ENCODE data around the gene TESK2.
A peak's percentile ranks its signal among the peaks of the same experiment; 100 is the strongest.
"Not testable (repeated sequence)": the region's sequence is repeated elsewhere in the genome, so short reads cannot be mapped to it uniquely, and the experiment has no call there.

Gene TESK2

GRCh38 chr1:45485949-45486348 lies 5.0 kb downstream of the TESK2 start:
- Histone ChIP-seq H3K36me3 (ENCODE audit: control insufficient read depth, insufficient read depth, low read length) (no peaks in the 10 kb centered on the region), H3K27me3 (ENCODE audit: control insufficient read depth, insufficient read depth, low read length) (peaks cover 3% of the 10 kb centered on the region), H3K4me1 (ENCODE audit: control insufficient read depth, insufficient read depth, low read length) (peaks cover 2% of the 10 kb centered on the region), H3K4me3 (ENCODE audit: low read depth, low read length) (no peak overlapping the region), H3K9me3 (ENCODE audit: control insufficient read depth, insufficient read depth, low read length) (no peaks in the 10 kb centered on the region), H3K9ac (ENCODE audit: low read depth, low read length) (no peak overlapping the region)

- Histone ChIP-seq H3K4me3 (ENCODE audit: low read depth, low read length) (no peak overlapping the region), H3K4me1 (ENCODE audit: control insufficient read depth, insufficient read depth, low read length) (no peaks in the 10 kb centered on the region), H3K9me3 (ENCODE audit: control insufficient read depth, insufficient read depth, low read length) (no peaks in the 10 kb centered on the region), H3K27me3 (ENCODE audit: control insufficient read depth, insufficient read depth, low read length) (no peaks in the 10 kb centered on the region), H3K36me3 (ENCODE audit: control insufficient read depth, insufficient read depth, low read length) (no peaks in the 10 kb centered on the region), H3K9ac (ENCODE audit: low read depth, low read length) (no peak overlapping the region)
Measured at GRCh38 chr1:45479039-45479748, 11.8 kb downstream of the TESK2 start.

- Histone ChIP-seq H3K9me3 (ENCODE audit: control insufficient read depth, insufficient read depth, low read length) (no peaks in the 10 kb centered on the region), H3K4me1 (ENCODE audit: control insufficient read depth, insufficient read depth, low read length) (no peaks in the 10 kb centered on the region), H3K36me3 (ENCODE audit: control insufficient read depth, insufficient read depth, low read length) (no peaks in the 10 kb centered on the region), H3K9ac (ENCODE audit: low read depth, low read length) (no peak overlapping the region), H3K4me3 (ENCODE audit: low read depth, low read length) (no peak overlapping the region), H3K27me3 (ENCODE audit: control insufficient read depth, insufficient read depth, low read length) (no peaks in the 10 kb centered on the region)
Measured at GRCh38 chr1:45478121-45478814, 12.7 kb downstream of the TESK2 start.

GRCh38 chr1:45477646-45478045 lies 13.3 kb downstream of the TESK2 start:
- Histone ChIP-seq H3K4me3 (ENCODE audit: low read depth, low read length) (no peak overlapping the region), H3K4me1 (ENCODE audit: control insufficient read depth, insufficient read depth, low read length) (no peaks in the 10 kb centered on the region), H3K36me3 (ENCODE audit: control insufficient read depth, insufficient read depth, low read length) (no peaks in the 10 kb centered on the region), H3K27me3 (ENCODE audit: control insufficient read depth, insufficient read depth, low read length) (no peaks in the 10 kb centered on the region), H3K9me3 (ENCODE audit: control insufficient read depth, insufficient read depth, low read length) (no peaks in the 10 kb centered on the region), H3K9ac (ENCODE audit: low read depth, low read length) (no peak overlapping the region)

DNA sequence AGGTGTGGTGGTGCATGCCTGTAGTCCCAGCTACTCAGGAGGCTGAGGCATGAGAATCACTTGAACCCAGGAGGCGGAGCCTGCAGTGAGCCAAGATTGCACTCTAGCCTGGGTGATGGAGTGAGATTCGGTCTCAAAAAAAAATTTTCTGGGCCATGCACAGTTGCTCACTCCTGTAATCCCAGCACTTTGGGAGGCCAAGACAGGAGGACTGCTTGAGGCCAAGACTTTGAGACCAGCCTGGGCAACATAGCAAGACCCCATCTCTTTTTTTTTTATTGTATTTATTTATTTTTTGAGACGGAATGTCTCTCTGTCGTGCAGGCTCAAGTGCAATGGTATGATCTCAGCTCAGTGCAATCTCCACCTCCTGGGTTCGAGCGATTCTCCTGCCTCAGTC lies 16.8 kb downstream of the TESK2 start:
- not testable (repeated sequence) for H3K4me1 ChIP-seq (ENCODE audit: control insufficient read depth, insufficient read depth, low read length); H3K27me3 ChIP-seq (ENCODE audit: control insufficient read depth, insufficient read depth, low read length); H3K4me3 ChIP-seq (ENCODE audit: low read depth, low read length); H3K9ac ChIP-seq (ENCODE audit: low read depth, low read length); H3K9me3 ChIP-seq (ENCODE audit: control insufficient read depth, insufficient read depth, low read length); H3K36me3 ChIP-seq (ENCODE audit: control insufficient read depth, insufficient read depth, low read length)

DNA sequence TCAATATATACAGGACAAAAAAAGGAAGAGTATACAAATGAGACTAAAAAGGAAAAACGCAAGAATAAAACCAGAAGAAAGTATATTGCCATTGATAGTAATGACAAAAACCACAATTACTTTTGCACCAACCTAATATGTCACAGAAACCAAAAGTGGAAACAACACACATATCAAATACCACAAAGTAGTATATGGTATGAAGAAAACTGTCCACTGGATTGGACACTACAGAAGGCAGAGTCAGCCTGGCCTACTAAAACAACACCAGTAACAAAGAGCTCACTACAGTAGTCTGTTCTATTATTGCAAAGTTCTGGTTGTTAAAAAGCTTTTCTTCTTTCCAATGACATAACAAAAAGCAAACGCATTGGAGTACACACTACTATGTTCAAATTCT lies 17.7 kb downstream of the TESK2 start:
- Histone ChIP-seq H3K9ac (ENCODE audit: low read depth, low read length) (no peak overlapping the region), H3K9me3 (ENCODE audit: control insufficient read depth, insufficient read depth, low read length) (no peaks in the 10 kb centered on the region), H3K4me3 (ENCODE audit: low read depth, low read length) (no peak overlapping the region), H3K36me3 (ENCODE audit: control insufficient read depth, insufficient read depth, low read length) (no peaks in the 10 kb centered on the region), H3K27me3 (ENCODE audit: control insufficient read depth, insufficient read depth, low read length) (no peaks in the 10 kb centered on the region), H3K4me1 (ENCODE audit: control insufficient read depth, insufficient read depth, low read length) (no peaks in the 10 kb centered on the region)

- no peaks in the 10 kb centered on the region for H3K36me3 ChIP-seq (ENCODE audit: control insufficient read depth, insufficient read depth, low read length)
- no peaks in the 10 kb centered on the region for H3K9me3 ChIP-seq (ENCODE audit: control insufficient read depth, insufficient read depth, low read length)
- no peak overlapping the region for H3K9ac ChIP-seq (ENCODE audit: low read depth, low read length)
- no peaks in the 10 kb centered on the region for H3K4me1 ChIP-seq (ENCODE audit: control insufficient read depth, insufficient read depth, low read length)
- H3K27me3 ChIP-seq (ENCODE audit: control insufficient read depth, insufficient read depth, low read length): no peaks in the 10 kb centered on the region
- no peak overlapping the region for H3K4me3 ChIP-seq (ENCODE audit: low read depth, low read length)
Measured at GRCh38 chr1:45470306-45470798, 20.6 kb downstream of the TESK2 start.

DNA sequence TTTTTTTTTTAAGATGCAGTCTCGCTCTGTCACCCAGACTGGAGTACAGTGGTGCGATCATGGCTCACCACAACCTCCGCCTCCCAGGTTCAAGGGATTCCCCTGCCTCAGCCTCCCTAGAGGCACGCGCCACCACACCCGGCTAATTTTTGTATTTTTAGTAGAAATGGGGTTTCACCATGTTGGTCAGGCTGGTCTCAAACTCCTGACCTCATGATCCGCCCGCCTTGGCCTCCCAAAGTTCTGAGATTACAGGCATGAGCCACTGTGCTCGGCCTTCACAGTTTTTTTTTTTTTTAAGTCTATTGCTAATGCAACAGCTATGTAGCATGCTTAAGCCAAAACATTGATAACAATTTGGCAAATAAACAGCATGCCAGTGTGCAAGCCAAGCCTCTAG lies 23.6 kb downstream of the TESK2 start:
- H3K9ac ChIP-seq (ENCODE audit: low read depth, low read length); H3K36me3 ChIP-seq (ENCODE audit: control insufficient read depth, insufficient read depth, low read length); H3K4me1 ChIP-seq (ENCODE audit: control insufficient read depth, insufficient read depth, low read length); H3K27me3 ChIP-seq (ENCODE audit: control insufficient read depth, insufficient read depth, low read length); H3K9me3 ChIP-seq (ENCODE audit: control insufficient read depth, insufficient read depth, low read length); H3K4me3 ChIP-seq (ENCODE audit: low read depth, low read length): not testable (repeated sequence)

DNA sequence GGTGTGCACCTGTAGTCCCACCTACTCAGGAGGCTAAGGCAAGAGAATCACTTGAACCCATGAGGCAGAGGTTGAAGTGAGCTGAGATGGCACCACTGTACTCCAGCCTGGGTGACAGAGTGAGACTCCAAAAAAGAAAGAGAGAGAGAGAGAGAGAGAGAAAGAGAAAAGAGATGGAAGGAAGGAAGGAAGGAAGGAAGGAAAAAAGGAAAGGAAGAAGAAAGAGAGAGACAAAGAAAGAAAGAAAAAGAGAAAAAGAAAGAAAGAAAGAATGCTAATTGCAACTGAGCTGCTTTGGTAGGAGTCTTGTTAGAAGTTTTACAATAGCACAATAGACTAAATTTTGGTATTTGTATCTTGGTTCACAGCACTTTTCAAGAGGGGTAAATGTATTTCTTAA lies 25.7 kb downstream of the TESK2 start:
- Histone ChIP-seq H3K9me3 (ENCODE audit: control insufficient read depth, insufficient read depth, low read length) (no peaks in the 10 kb centered on the region), H3K27me3 (ENCODE audit: control insufficient read depth, insufficient read depth, low read length) (no peaks in the 10 kb centered on the region), H3K4me3 (ENCODE audit: low read depth, low read length) (no peak overlapping the region), H3K4me1 (ENCODE audit: control insufficient read depth, insufficient read depth, low read length) (no peaks in the 10 kb centered on the region), H3K9ac (ENCODE audit: low read depth, low read length) (no peak overlapping the region), H3K36me3 (ENCODE audit: control insufficient read depth, insufficient read depth, low read length) (no peaks in the 10 kb centered on the region)

GRCh38 chr1:45458894-45459293 lies 32.1 kb downstream of the TESK2 start:
- H3K4me3 ChIP-seq (ENCODE audit: low read depth, low read length): no peak overlapping the region
- no peaks in the 10 kb centered on the region for H3K9me3 ChIP-seq (ENCODE audit: control insufficient read depth, insufficient read depth, low read length)
- H3K27me3 ChIP-seq (ENCODE audit: control insufficient read depth, insufficient read depth, low read length): no peaks in the 10 kb centered on the region
- peaks cover 15% of the 10 kb centered on the region for H3K4me1 ChIP-seq (ENCODE audit: control insufficient read depth, insufficient read depth, low read length)
- H3K9ac ChIP-seq (ENCODE audit: low read depth, low read length): no peak overlapping the region
- no peaks in the 10 kb centered on the region for H3K36me3 ChIP-seq (ENCODE audit: control insufficient read depth, insufficient read depth, low read length)

DNA sequence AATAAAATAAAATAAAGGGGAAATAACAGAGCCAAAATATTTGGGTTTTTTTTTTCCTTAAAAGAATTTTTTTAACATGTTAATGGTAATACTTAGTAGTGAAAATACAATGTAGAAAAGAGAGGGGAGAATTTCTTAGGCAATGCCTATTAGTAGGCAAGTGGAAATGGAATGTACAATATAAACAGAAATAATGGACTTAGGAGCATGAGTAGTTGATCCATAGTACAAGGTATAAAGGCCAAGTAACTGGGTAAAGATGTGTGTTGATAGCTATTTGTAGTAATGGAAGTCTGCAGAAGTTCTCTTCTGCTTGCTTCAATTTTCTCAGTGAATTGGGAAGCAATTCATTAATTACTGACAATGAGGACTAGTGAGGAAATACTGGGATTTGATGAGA lies 34.4 kb downstream of the TESK2 start:
- no peaks in the 10 kb centered on the region for H3K36me3 ChIP-seq (ENCODE audit: control insufficient read depth, insufficient read depth, low read length)
- no peaks in the 10 kb centered on the region for H3K27me3 ChIP-seq (ENCODE audit: control insufficient read depth, insufficient read depth, low read length)
- no peak overlapping the region for H3K9ac ChIP-seq (ENCODE audit: low read depth, low read length)
- no peaks in the 10 kb centered on the region for H3K9me3 ChIP-seq (ENCODE audit: control insufficient read depth, insufficient read depth, low read length)
- H3K4me3 ChIP-seq (ENCODE audit: low read depth, low read length): no peak overlapping the region
- H3K4me1 ChIP-seq (ENCODE audit: control insufficient read depth, insufficient read depth, low read length): peaks cover 18% of the 10 kb centered on the region

GRCh38 chr1:45455162-45455561 lies 35.8 kb downstream of the TESK2 start:
- no peaks in the 10 kb centered on the region for H3K9me3 ChIP-seq (ENCODE audit: control insufficient read depth, insufficient read depth, low read length)
- H3K9ac ChIP-seq (ENCODE audit: low read depth, low read length): no peak overlapping the region
- H3K27me3 ChIP-seq (ENCODE audit: control insufficient read depth, insufficient read depth, low read length): no peaks in the 10 kb centered on the region
- peak overlapping the region; percentile 8 for H3K4me3 ChIP-seq (ENCODE audit: low read depth, low read length)
- no peaks in the 10 kb centered on the region for H3K36me3 ChIP-seq (ENCODE audit: control insufficient read depth, insufficient read depth, low read length)
- H3K4me1 ChIP-seq (ENCODE audit: control insufficient read depth, insufficient read depth, low read length): peaks cover 18% of the 10 kb centered on the region

Measured in iPS-15b (cell line).